HEK293T (cell line): ENCODE data around the gene IGSF8.

Experiments
- CTCF ChIA-PET: fragments of 350-600 bp; formaldehyde crosslinking; extraction: SDS; loops from one replicate; lab custom pipeline; 2021; ENCODE audit warnings: antibody characterized with exemption, inconsistent platforms; lab: Yijun Ruan, JAX
- POLR2A ChIA-PET: fragments of 350-600 bp; formaldehyde crosslinking; extraction: SDS; loops from one replicate; lab custom pipeline; 2020; ENCODE audit warnings: antibody characterized with exemption, inconsistent platforms; lab: Yijun Ruan, JAX
- DNase-seq: peaks from one replicate; pipeline ENCODE4 v3.0.0; 2012; ENCODE audit warnings: mixed read lengths; ENCODE audit errors: extremely low spot score
- ARNT ChIP-seq: fragments of 450-650 bp; IDR thresholded peaks from 2 replicates; pipeline ENCODE4 v1.6.1; 2017; ENCODE audit warnings: mild to moderate bottlenecking
- BHLHE40 ChIP-seq: fragments of 450-650 bp; IDR thresholded peaks from 2 replicates; pipeline ENCODE4 v1.6.1; 2016; ENCODE audit warnings: mild to moderate bottlenecking, moderate library complexity, borderline replicate concordance
- CTBP1 ChIP-seq: fragments of 450-650 bp; IDR thresholded peaks from 2 replicates; pipeline ENCODE4 v1.6.1; 2016; ENCODE audit warnings: borderline replicate concordance
- ELF4 ChIP-seq: fragments of 450-650 bp; IDR thresholded peaks from 2 replicates; pipeline ENCODE4 v1.6.1; 2017; ENCODE audit warnings: antibody characterized with exemption
- FOXA1 ChIP-seq: fragments of 450-650 bp; IDR thresholded peaks from 2 replicates; pipeline ENCODE4 v1.6.1; 2016; ENCODE audit warnings: mild to moderate bottlenecking
- FOXK2 ChIP-seq: fragments of 450-650 bp; IDR thresholded peaks from 2 replicates; pipeline ENCODE4 v1.6.1; 2016; ENCODE audit warnings: mild to moderate bottlenecking
- FOXM1 ChIP-seq: fragments of 450-650 bp; IDR thresholded peaks from 2 replicates; pipeline ENCODE4 v1.6.1; 2017; ENCODE audit warnings: mild to moderate bottlenecking, borderline replicate concordance
- HDGF ChIP-seq: fragments of 450-650 bp; IDR thresholded peaks from 2 replicates; pipeline ENCODE4 v1.6.1; 2017; ENCODE audit warnings: antibody characterized with exemption, borderline replicate concordance
- L3MBTL2 ChIP-seq: fragments of 450-650 bp; conservative IDR thresholded peaks from 2 replicates; pipeline ENCODE4 v1.6.1; 2016; ENCODE audit warnings: mild to moderate bottlenecking
- LEF1 ChIP-seq: fragments of 450-650 bp; IDR thresholded peaks from 2 replicates; pipeline ENCODE4 v1.6.1; 2017; ENCODE audit warnings: mild to moderate bottlenecking, borderline replicate concordance
- NFRKB ChIP-seq: fragments of 450-650 bp; IDR thresholded peaks from 2 replicates; pipeline ENCODE4 v1.6.1; 2016; ENCODE audit warnings: mild to moderate bottlenecking, moderate library complexity
- SP1 ChIP-seq: fragments of 450-650 bp; IDR thresholded peaks from 2 replicates; pipeline ENCODE4 v1.6.1; 2017
- SUZ12 ChIP-seq: fragments of 450-650 bp; IDR thresholded peaks from 2 replicates; pipeline ENCODE4 v1.6.1; 2016; ENCODE audit warnings: mild to moderate bottlenecking
- TARDBP ChIP-seq: fragments of 450-650 bp; IDR thresholded peaks from 2 replicates; pipeline ENCODE4 v1.6.1; 2016
- ZNF384 ChIP-seq: fragments of 450-650 bp; IDR thresholded peaks from 2 replicates; pipeline ENCODE4 v1.6.1; 2016
- TF ChIP-seq, protein P1 (sequence below): fragments of 450-650 bp; IDR thresholded peaks from 2 replicates; pipeline ENCODE4 v1.6.1; 2016

The IGSF8 gene

DNA sequence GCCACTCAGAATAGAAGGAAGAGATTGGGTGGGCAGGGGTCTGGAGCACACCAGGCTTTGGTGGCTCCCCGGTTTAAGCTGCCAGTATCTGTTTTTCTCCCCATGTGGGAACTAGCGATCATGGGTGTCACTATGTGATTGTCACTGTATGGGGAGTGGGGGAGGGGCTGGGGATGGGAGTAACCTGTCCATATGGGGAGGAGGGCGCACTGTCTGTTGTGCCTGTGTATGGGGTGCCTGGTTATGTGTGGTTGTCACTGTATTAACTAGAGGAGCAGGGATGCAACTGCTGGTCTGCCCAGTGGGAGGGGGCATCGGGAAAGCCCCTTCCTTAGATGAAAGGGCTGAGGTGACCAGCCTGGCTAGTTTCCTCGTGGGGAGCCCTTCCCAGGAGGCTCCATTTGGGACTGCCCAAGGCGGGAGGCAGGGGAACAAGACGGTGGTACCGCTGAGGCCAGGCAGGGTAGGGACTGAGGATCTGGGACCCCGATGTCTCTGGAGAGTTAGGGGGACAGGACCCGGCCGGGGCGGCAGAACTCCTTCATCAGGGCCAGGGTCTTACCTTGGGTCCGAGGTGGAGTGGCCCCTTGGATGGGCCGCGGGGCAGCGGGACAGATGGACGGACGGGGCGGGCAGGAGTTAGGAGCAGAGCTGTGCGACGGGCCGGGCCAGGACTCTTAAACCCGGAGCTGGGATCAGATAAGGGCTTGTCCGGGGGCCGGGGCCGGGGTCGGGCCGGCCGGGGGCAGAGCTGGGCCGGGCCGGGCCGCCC lies 28.8 kb downstream of the IGSF8 start, which contains the start of gene KCNJ10:
KCNJ10 (minus strand) TSS at position 701 of the 772 bp plus-strand sequence. CDS start 27,628 bp downstream, outside the sequence.
- no peak for TF ChIP-seq SP1
- TF ChIP-seq ZNF384 = no peak
- TF ChIP-seq, protein P1, sequence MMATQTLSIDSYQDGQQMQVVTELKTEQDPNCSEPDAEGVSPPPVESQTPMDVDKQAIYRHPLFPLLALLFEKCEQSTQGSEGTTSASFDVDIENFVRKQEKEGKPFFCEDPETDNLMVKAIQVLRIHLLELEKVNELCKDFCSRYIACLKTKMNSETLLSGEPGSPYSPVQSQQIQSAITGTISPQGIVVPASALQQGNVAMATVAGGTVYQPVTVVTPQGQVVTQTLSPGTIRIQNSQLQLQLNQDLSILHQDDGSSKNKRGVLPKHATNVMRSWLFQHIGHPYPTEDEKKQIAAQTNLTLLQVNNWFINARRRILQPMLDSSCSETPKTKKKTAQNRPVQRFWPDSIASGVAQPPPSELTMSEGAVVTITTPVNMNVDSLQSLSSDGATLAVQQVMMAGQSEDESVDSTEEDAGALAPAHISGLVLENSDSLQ = no peak
- TF ChIP-seq CTBP1 = no peak
- TF ChIP-seq FOXA1 = no peak
- TF ChIP-seq NFRKB = no peak
- no peak for TF ChIP-seq SUZ12
- DNase-seq = no peak

DNA sequence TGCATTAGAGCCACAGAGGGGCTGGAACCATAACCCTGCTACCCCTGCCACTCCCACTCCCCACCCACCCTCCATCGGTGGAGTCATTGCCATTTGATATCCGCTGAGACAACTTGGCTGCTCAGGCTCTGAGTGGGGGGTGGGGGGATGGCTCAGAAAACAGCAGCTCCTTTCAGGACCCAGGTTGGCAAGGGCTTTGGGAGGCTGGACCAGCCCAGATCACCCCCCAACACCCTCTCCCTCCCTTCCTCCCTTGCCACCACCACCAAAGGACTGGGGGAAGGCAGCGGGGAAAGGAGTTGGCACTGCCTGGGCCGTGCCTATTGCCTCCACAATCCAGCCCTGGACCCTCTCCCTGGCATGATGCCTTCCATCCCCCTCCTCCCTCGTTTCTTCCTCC lies 30.2 kb downstream of the IGSF8 start:
- TF ChIP-seq FOXM1 = no peak
- DNase-seq = no peak
- CTCF ChIA-PET = interaction anchor here (1.0 to 2.8 kb wide), 3 partner anchors 10 to 22 kb away, joined by 3 to 11 read pairs (median 8); no protein-coding TSS in a partner anchor
- POLR2A ChIA-PET = no interaction called here

More for the DNA sequence above, 28.8 kb downstream of the IGSF8 start, which contains the start of gene KCNJ10:
- ChIA-PET POLR2A (no interaction called here), CTCF (interaction anchor here (0.6 to 3.0 kb wide), 6 partner anchors 9 to 23 kb away, joined by 3 to 13 read pairs (median 4); partner anchors contain the start of gene KCNJ9)

DNA sequence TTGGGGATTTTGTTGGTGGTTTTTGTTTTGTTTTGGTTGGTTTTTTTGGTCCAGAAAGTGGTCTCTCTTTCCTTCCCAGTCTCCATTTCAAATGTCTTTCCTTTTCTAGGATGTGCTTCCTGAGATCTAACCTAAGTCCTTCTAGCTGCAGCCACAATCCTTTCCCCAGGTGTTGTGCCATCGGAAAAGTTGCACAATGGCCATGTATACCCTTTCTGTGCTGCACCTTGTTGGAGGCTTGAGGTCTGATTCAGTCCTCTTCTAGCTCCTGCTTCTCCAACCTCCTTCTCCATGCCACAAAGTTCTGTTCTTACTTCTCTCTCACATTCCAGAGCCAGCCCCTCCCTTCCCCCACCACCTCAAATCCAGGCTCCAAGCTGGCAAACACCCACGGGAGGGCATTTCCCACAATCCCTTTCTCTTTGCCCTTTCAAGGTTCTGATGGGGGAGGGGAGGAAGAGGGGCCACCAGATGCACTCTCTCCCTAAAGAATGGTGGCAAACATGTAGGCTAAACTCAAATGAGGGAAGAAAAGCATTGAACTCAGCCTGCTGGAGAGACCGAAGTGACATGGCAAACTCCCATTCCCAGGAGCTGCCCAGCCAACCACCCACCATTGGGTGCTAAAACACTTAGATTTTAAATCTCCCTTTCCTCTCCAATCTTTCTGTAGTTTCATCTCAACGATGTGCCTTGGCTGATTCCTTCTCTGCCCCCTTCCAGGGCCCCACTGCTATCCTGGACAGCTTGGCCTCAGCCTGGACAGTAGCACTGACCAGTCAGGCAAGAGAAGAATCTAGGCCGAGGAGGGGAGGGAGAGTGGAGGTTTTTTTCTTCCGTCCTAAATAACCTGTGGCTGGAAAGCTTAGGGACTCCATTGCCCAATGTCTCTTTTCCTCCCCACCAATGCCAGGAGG lies 31.3 kb downstream of the IGSF8 start:
- POLR2A ChIA-PET = no interaction called here
- DNase-seq = no peak
- CTCF ChIA-PET = interaction anchor here (1.2 to 2.8 kb wide), 3 partner anchors 9 to 21 kb away, joined by 4 to 11 read pairs (median 8); no protein-coding TSS in a partner anchor
- TF ChIP-seq TARDBP (no peak), ELF4 (no peak), NFRKB (no peak), BHLHE40 (no peak), L3MBTL2 (no peak)

DNA sequence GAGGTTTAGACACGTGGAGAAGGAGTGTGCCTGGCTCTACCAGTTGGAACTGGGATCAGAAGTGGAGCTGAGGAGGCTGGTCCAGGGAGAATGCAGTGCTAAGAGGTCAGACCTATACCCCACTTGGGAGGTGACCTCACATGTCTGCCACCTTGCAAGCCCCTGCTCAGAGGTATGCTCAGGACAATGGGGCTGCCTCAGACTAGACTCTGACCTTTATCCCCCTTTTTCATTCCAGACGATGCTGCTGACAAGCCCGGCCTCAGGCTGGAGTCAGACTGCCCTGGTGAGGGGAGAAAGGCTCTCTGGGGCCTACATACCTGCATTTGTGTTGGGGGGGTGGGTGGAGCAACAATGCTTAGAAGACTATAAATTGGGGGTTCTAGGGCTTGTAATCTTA lies 33.7 kb downstream of the IGSF8 start:
- POLR2A ChIA-PET = interaction anchor here (1.1 kb wide), 1 partner anchor 13 kb away, joined by 5 read pairs; no protein-coding TSS in a partner anchor
- CTCF ChIA-PET = interaction anchor here (0.7 kb wide), 1 partner anchor 18 kb away, joined by 4 read pairs; no protein-coding TSS in a partner anchor
- TF ChIP-seq LEF1 (no peak), NFRKB (no peak), FOXM1 (no peak), CTBP1 (no peak), SUZ12 (no peak), ZNF384 (no peak), SP1 (no peak), HDGF (no peak), FOXK2 (no peak), TARDBP (no peak), BHLHE40 (no peak), ELF4 (no peak), ARNT (no peak), FOXA1 (no peak), L3MBTL2 (no peak)
- TF ChIP-seq, protein P1 = no peak
- DNase-seq = no peak

DNA sequence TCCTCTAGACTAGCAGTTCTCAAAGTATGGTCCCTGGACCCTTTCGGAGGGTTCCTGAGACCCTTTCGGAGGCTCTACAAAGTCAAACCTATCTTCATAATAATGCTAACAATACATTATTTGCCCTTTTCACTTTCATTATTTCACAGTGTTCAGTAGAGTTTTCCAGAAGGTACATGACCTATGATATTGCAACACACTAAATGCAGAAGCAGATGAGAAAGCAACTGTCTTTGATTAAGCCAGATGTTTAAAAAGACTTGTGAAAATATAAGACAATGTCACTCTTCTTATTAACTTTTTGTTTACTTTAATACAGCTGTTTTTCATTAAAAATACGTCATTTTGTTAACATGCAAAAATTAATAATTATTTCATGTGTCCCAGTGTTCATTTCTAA lies 34.3 kb downstream of the IGSF8 start:
- CTCF ChIA-PET = interaction anchor here (1.4 to 2.0 kb wide), 2 partner anchors 14 to 21 kb away, joined by 4 to 7 read pairs; no protein-coding TSS in a partner anchor
- no peak for DNase-seq
- POLR2A ChIA-PET = interaction anchor here (1.1 kb wide), 1 partner anchor 14 kb away, joined by 5 read pairs; no protein-coding TSS in a partner anchor
- TF ChIP-seq ZNF384 = no peak
- TF ChIP-seq FOXA1 = no peak
- no peak for TF ChIP-seq TARDBP
- no peak for TF ChIP-seq CTBP1
- TF ChIP-seq BHLHE40 = no peak
- TF ChIP-seq L3MBTL2 = no peak
- no peak for TF ChIP-seq NFRKB
- no peak for TF ChIP-seq FOXM1
- no peak for TF ChIP-seq SP1
- no peak for TF ChIP-seq ELF4
- no peak for TF ChIP-seq HDGF
- TF ChIP-seq LEF1 = no peak
- no peak for TF ChIP-seq SUZ12
- TF ChIP-seq, protein P1 = no peak
- TF ChIP-seq ARNT = no peak
- TF ChIP-seq FOXK2 = no peak
